ENCODE measurements around the gene ANKRD34A.

Gene ANKRD34A

GRCh38 chr1:145955436-145955835 is 8.9 kb downstream of the ANKRD34A start:
- Histone ChIP-seq H4K12ac (ENCODE audit: low read depth, low read length) (no peak overlapping the region), H3K9me3 (ENCODE audit: insufficient read depth, low read depth, low read length) (peaks cover 2% of the 10 kb centered on the region), H4K91ac (ENCODE audit: low read depth, low read length) (no peak overlapping the region), H2AK5ac (ENCODE audit: low read length) (no peak overlapping the region), H3K4me3 (ENCODE audit: low read depth, low read length) (no peak overlapping the region), H3K18ac (ENCODE audit: low read length) (no peak overlapping the region), H2BK12ac (ENCODE audit: low read length) (no peak overlapping the region), H3K36me3 (ENCODE audit: control insufficient read depth in 1 of 2, insufficient read depth in 2 of 2, low read length in 2 of 2) (no peaks in the 10 kb centered on the region), H2BK5ac (ENCODE audit: low read depth, low read length, poor library complexity) (no peak overlapping the region), H3K4me1 (ENCODE audit: control insufficient read depth in 1 of 2, insufficient read depth in 2 of 2, low read length in 2 of 2) (peaks cover 2 to 5% of the 10 kb centered on the region in 2 experiments), H3K4ac (ENCODE audit: low read depth, low read length) (no peak overlapping the region), H3K79me2 (ENCODE audit: control insufficient read depth, insufficient read depth, low read length, poor library complexity) (no peaks in the 10 kb centered on the region), H2AFZ (ENCODE audit: insufficient read depth, low read length, poor library complexity) (no peak overlapping the region), H4K8ac (ENCODE audit: low read depth, low read length) (no peak overlapping the region), H3K4me2 (ENCODE audit: low read length) (no peak overlapping the region), H3K9ac (ENCODE audit: low read length) (no peak overlapping the region), H3K27ac (ENCODE audit: low read depth, low read length) (no peak overlapping the region), H3K14ac (ENCODE audit: low read length) (no peak overlapping the region), H3K27me3 (ENCODE audit: insufficient read depth, low read length) (peaks cover 21% of the 10 kb centered on the region), H3K23ac (ENCODE audit: low read length) (no peak overlapping the region), H2BK120ac (ENCODE audit: insufficient read depth, low read length, poor library complexity) (no peak overlapping the region), H3K79me1 (ENCODE audit: low read length) (no peaks in the 10 kb centered on the region)
- no peak for DNase-seq
- no CpG with 5 or more reads among the region's 2 CpGs for WGBS (ENCODE audit: extremely low coverage, insufficient coverage, insufficient read length)

- H3K4me1 ChIP-seq (ENCODE audit: control insufficient read depth in 1 of 2, insufficient read depth in 2 of 2, low read length in 2 of 2): peaks cover 2% of the 10 kb centered on the region in 2 experiments
- H3K27ac ChIP-seq (ENCODE audit: low read depth, low read length): no peak overlapping the region
- no peaks in the 10 kb centered on the region for H3K9me3 ChIP-seq (ENCODE audit: insufficient read depth, low read depth, low read length)
- no peaks in the 10 kb centered on the region for H3K79me2 ChIP-seq (ENCODE audit: control insufficient read depth, insufficient read depth, low read length, poor library complexity)
- H3K27me3 ChIP-seq (ENCODE audit: insufficient read depth, low read length): peaks cover 9% of the 10 kb centered on the region
- no peak overlapping the region for H3K14ac ChIP-seq (ENCODE audit: low read length)
- no peak overlapping the region for H4K8ac ChIP-seq (ENCODE audit: low read depth, low read length)
- H2AFZ ChIP-seq (ENCODE audit: insufficient read depth, low read length, poor library complexity): no peak overlapping the region
- H3K79me1 ChIP-seq (ENCODE audit: low read length): no peaks in the 10 kb centered on the region
- no peak overlapping the region for H3K4me3 ChIP-seq (ENCODE audit: low read depth, low read length)
- no peak overlapping the region for H3K23ac ChIP-seq (ENCODE audit: low read length)
- H3K4me2 ChIP-seq (ENCODE audit: low read length): no peak overlapping the region
- H2AK5ac ChIP-seq (ENCODE audit: low read length): no peak overlapping the region
- H2BK12ac ChIP-seq (ENCODE audit: low read length): no peak overlapping the region
- WGBS (ENCODE audit: extremely low coverage, insufficient coverage, insufficient read length): no CpG with 5 or more reads among the region's 6 CpGs
- H2BK120ac ChIP-seq (ENCODE audit: insufficient read depth, low read length, poor library complexity): no peak overlapping the region
- no peak for DNase-seq
- H3K36me3 ChIP-seq (ENCODE audit: control insufficient read depth in 1 of 2, insufficient read depth in 2 of 2, low read length in 2 of 2): no peaks in the 10 kb centered on the region
- H3K9ac ChIP-seq (ENCODE audit: low read length): no peak overlapping the region
- H4K91ac ChIP-seq (ENCODE audit: low read depth, low read length): no peak overlapping the region
- no peak overlapping the region for H4K12ac ChIP-seq (ENCODE audit: low read depth, low read length)
- H3K4ac ChIP-seq (ENCODE audit: low read depth, low read length): no peak overlapping the region
- H2BK5ac ChIP-seq (ENCODE audit: low read depth, low read length, poor library complexity): no peak overlapping the region
- H3K18ac ChIP-seq (ENCODE audit: low read length): no peak overlapping the region
These were observed 10.5 kb downstream of the ANKRD34A start for GRCh38 chr1:145953861-145954260.

- Histone ChIP-seq H3K36me3 (ENCODE audit: control insufficient read depth in 1 of 2, insufficient read depth in 2 of 2, low read length in 2 of 2) (no peaks in the 10 kb centered on the region), H3K9me3 (ENCODE audit: insufficient read depth, low read depth, low read length) (no peaks in the 10 kb centered on the region), H2BK120ac (ENCODE audit: insufficient read depth, low read length, poor library complexity) (no peak overlapping the region), H2BK5ac (ENCODE audit: low read depth, low read length, poor library complexity) (no peak overlapping the region), H3K79me2 (ENCODE audit: control insufficient read depth, insufficient read depth, low read length, poor library complexity) (no peaks in the 10 kb centered on the region), H4K91ac (ENCODE audit: low read depth, low read length) (no peak overlapping the region), H3K14ac (ENCODE audit: low read length) (no peak overlapping the region), H3K27me3 (ENCODE audit: insufficient read depth, low read length) (peaks cover 9% of the 10 kb centered on the region), H4K8ac (ENCODE audit: low read depth, low read length) (no peak overlapping the region), H3K23ac (ENCODE audit: low read length) (no peak overlapping the region), H3K18ac (ENCODE audit: low read length) (no peak overlapping the region), H4K12ac (ENCODE audit: low read depth, low read length) (no peak overlapping the region), H3K4me1 (ENCODE audit: control insufficient read depth in 1 of 2, insufficient read depth in 2 of 2, low read length in 2 of 2) (peaks cover 0 to 2% of the 10 kb centered on the region in 2 experiments), H3K9ac (ENCODE audit: low read length) (no peak overlapping the region), H3K4me3 (ENCODE audit: low read depth, low read length) (no peak overlapping the region), H3K79me1 (ENCODE audit: low read length) (no peaks in the 10 kb centered on the region), H3K27ac (ENCODE audit: low read depth, low read length) (no peak overlapping the region), H3K4ac (ENCODE audit: low read depth, low read length) (no peak overlapping the region), H2AK5ac (ENCODE audit: low read length) (no peak overlapping the region), H3K4me2 (ENCODE audit: low read length) (no peak overlapping the region), H2AFZ (ENCODE audit: insufficient read depth, low read length, poor library complexity) (no peak overlapping the region), H2BK12ac (ENCODE audit: low read length) (no peak overlapping the region)
- DNase-seq: no peak
- WGBS (ENCODE audit: extremely low coverage, insufficient coverage, insufficient read length): no CpG with 5 or more reads among the region's 3 CpGs
These were observed 11.5 kb downstream of the ANKRD34A start for GRCh38 chr1:145952903-145953302.

- no peaks in the 10 kb centered on the region for H3K4me1 ChIP-seq (ENCODE audit: control insufficient read depth in 1 of 2, insufficient read depth in 2 of 2, low read length in 2 of 2)
- H3K79me2 ChIP-seq (ENCODE audit: control insufficient read depth, insufficient read depth, low read length, poor library complexity): no peaks in the 10 kb centered on the region
- no peak overlapping the region for H4K12ac ChIP-seq (ENCODE audit: low read depth, low read length)
- no CpG with 5 or more reads among the region's 1 CpG for whole genome bisulfite sequencing (ENCODE audit: extremely low coverage, insufficient coverage, insufficient read length)
- no peak overlapping the region for H2BK120ac ChIP-seq (ENCODE audit: insufficient read depth, low read length, poor library complexity)
- no peaks in the 10 kb centered on the region for H3K36me3 ChIP-seq (ENCODE audit: control insufficient read depth in 1 of 2, insufficient read depth in 2 of 2, low read length in 2 of 2)
- peaks cover 5% of the 10 kb centered on the region for H3K27me3 ChIP-seq (ENCODE audit: insufficient read depth, low read length)
- H2BK5ac ChIP-seq (ENCODE audit: low read depth, low read length, poor library complexity): no peak overlapping the region
- no peak overlapping the region for H3K4me3 ChIP-seq (ENCODE audit: low read depth, low read length)
- no peak overlapping the region for H3K4ac ChIP-seq (ENCODE audit: low read depth, low read length)
- no peaks in the 10 kb centered on the region for H3K9me3 ChIP-seq (ENCODE audit: insufficient read depth, low read depth, low read length)
- no peak overlapping the region for H3K4me2 ChIP-seq (ENCODE audit: low read length)
- H3K23ac ChIP-seq (ENCODE audit: low read length): no peak overlapping the region
- H4K91ac ChIP-seq (ENCODE audit: low read depth, low read length): no peak overlapping the region
- no peak overlapping the region for H3K14ac ChIP-seq (ENCODE audit: low read length)
- no peak overlapping the region for H3K27ac ChIP-seq (ENCODE audit: low read depth, low read length)
- no peak overlapping the region for H4K8ac ChIP-seq (ENCODE audit: low read depth, low read length)
- no peak overlapping the region for H2BK12ac ChIP-seq (ENCODE audit: low read length)
- H3K18ac ChIP-seq (ENCODE audit: low read length): no peak overlapping the region
- H3K9ac ChIP-seq (ENCODE audit: low read length): no peak overlapping the region
- DNase-seq: no peak
- H2AFZ ChIP-seq (ENCODE audit: insufficient read depth, low read length, poor library complexity): no peak overlapping the region
- no peak overlapping the region for H2AK5ac ChIP-seq (ENCODE audit: low read length)
- no peaks in the 10 kb centered on the region for H3K79me1 ChIP-seq (ENCODE audit: low read length)
These were observed 12.8 kb downstream of the ANKRD34A start for GRCh38 chr1:145951526-145951925.

Measured in trophoblast cell (in vitro differentiated cells and primary cell).